Lower leg skin (tissue), 3 donors: ENCODE data around the gene SUZ12.

Experiments
- POLR2A ChIP-seq, 2 donors: fragments of 450-650 bp; IDR thresholded peaks; one replicate each; pipeline ENCODE4 v1.6.1; 2016 to 2017; ENCODE audit warnings: antibody characterized with exemption in 2 of 2, mild to moderate bottlenecking in 1 of 2, moderate library complexity in 1 of 2
- TF ChIP-seq, protein P1 (sequence below), 3 donors: fragments of 450-650 bp; IDR thresholded peaks; one replicate each; pipeline ENCODE4 v1.5.1; 2016; ENCODE audit warnings: antibody characterized with exemption in 3 of 3, mild to moderate bottlenecking in 3 of 3, moderate library complexity in 2 of 3

DNA sequence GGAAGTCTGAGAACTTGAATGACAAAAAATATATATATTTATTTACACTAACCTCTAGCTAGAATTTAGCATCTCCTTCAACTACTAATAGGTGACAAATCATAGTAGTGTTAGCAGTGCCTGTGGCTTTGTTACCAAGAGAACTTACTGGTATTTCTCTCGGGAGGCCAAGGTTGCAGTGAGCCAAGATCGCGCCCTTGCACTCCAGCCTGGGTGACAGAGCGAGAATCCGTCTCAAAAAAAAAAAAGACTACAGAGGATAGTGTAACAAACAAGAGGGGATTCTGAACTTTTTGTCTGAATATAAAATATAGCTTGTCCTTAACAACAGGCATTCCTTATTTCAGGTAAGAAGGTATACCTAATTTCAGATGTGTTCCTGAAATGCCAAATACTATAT, 1.3 kb upstream of the SUZ12 start:
- TF ChIP-seq, protein P1, sequence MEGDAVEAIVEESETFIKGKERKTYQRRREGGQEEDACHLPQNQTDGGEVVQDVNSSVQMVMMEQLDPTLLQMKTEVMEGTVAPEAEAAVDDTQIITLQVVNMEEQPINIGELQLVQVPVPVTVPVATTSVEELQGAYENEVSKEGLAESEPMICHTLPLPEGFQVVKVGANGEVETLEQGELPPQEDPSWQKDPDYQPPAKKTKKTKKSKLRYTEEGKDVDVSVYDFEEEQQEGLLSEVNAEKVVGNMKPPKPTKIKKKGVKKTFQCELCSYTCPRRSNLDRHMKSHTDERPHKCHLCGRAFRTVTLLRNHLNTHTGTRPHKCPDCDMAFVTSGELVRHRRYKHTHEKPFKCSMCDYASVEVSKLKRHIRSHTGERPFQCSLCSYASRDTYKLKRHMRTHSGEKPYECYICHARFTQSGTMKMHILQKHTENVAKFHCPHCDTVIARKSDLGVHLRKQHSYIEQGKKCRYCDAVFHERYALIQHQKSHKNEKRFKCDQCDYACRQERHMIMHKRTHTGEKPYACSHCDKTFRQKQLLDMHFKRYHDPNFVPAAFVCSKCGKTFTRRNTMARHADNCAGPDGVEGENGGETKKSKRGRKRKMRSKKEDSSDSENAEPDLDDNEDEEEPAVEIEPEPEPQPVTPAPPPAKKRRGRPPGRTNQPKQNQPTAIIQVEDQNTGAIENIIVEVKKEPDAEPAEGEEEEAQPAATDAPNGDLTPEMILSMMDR (IDR thresholded peaks at IDR 0.05), result no peak
- TF ChIP-seq POLR2A (IDR thresholded peaks at IDR 0.05), result no peak
